GM18502 (cell line): ENCODE data around the gene NT5C.
"Not testable (repeated sequence)": the region's sequence is repeated elsewhere in the genome, so short reads cannot be mapped to it uniquely, and the experiment has no call there.

Experiments
- ATAC-seq: cut with Tn5 transposase; IDR thresholded peaks from one replicate; pipeline ENCODE4 v1.9.1; 2021; ENCODE audit warnings: mild to moderate bottlenecking; ENCODE audit not compliant: unreplicated experiment, poor library complexity

Gene NT5C

GRCh38 chr17:75146592-75146991 is 15.1 kb upstream of the NT5C start:
- ATAC-seq: no peak

DNA sequence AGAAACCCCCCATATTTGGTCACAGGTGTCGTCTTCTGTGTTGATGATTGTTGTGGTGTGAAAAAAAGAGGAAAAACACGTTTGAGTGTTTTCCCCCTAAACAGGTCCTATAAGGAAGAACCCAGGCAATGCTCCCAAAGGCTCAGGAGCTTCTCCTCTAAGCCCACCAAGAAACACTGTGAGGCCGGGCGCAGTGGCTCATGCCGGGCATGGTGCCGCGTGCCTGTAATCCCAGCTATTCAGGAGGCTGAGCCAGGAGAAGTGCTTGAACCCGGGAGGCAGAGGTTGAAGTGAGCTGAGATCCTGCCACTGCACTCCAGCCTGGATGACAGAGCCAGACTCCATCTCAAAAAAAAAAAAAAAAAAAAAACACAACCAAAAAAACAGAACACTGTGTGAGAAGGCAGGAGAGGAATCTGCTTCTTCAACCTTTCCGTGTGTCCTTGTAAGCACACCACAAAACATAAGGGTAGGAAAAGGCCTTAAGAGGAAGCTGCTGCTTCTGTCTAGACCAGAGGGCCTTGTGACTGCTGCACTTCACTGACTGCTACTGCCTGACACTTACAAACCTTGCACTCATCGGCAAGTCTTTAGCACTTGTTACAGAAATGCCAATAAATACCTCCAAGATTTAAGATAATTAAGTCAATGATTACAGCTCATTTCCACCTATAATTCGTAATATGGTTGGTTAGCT is 13.4 kb upstream of the NT5C start:
- no peak for ATAC-seq

GRCh38 chr17:75142236-75142971 is 10.9 kb upstream of the NT5C start:
- ATAC-seq: no peak

GRCh38 chr17:75138519-75138918 is 7.0 kb upstream of the NT5C start:
- ATAC-seq: no peak

DNA sequence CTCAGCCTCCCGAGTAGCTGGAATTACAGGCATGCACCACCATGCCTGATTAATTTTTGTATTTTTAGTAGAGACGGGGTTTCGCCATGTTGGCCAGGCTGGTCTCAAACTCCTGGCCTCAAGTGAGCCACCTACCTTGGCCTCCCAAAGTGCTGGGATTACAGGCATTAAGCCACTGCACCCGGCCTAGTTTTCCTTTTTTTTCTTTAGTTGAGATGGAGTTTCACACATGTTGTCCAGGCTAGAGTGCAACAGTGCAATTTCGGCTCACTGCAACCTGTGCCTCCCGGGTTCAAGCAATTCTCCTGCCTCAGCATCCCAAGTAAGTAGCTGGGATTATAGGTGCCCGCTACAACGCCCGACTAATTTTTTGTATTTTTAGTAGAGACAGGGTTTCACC is 6.2 kb upstream of the NT5C start:
- ATAC-seq: not testable (repeated sequence)

DNA sequence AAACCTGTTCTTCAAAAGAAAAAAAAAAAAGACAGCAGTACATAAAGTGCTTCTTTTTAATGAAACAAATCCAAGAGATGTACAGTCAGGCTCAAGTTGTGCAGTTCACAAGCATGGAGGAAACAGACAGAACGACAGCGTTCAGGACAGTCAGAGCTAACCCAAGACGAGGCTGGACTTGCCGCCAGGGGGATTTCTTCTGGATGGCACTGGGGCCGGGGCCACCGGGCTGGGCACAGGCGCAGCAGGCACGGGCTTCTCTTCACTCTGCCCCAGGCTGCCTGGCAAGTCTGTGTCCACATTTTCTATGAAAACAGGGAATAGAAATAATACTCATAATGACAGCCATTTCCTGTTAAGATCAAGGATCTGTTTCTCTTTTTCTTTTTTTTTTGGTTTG is 4.4 kb upstream of the NT5C start:
- no peak for ATAC-seq

DNA sequence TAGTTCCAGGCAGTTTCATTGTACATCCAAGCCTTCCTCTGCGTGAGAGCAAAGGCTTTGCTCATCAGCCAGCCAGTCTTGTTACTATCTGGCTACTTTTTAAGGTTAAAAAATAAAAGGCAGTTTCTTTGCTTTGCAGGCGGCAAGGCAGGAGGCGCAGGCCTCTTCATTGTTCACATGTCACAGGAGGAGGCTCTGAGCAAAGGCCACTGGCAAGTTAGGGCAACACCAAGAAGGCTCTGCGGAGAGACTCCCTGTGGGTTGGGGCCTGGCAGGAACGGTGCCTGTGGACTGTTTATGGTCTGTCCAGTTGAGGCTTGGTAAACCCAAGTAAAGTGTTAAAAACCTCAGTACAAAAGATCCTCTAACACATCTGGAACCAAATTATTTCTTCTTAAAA is 3.9 kb upstream of the NT5C start:
- ATAC-seq: no peak

- not testable (repeated sequence) for ATAC-seq
These were observed 2.2 kb upstream of the NT5C start for GRCh38 chr17:75133607-75134347.

GRCh38 chr17:75133001-75133400 is 1.5 kb upstream of the NT5C start:
- ATAC-seq: no peak

DNA sequence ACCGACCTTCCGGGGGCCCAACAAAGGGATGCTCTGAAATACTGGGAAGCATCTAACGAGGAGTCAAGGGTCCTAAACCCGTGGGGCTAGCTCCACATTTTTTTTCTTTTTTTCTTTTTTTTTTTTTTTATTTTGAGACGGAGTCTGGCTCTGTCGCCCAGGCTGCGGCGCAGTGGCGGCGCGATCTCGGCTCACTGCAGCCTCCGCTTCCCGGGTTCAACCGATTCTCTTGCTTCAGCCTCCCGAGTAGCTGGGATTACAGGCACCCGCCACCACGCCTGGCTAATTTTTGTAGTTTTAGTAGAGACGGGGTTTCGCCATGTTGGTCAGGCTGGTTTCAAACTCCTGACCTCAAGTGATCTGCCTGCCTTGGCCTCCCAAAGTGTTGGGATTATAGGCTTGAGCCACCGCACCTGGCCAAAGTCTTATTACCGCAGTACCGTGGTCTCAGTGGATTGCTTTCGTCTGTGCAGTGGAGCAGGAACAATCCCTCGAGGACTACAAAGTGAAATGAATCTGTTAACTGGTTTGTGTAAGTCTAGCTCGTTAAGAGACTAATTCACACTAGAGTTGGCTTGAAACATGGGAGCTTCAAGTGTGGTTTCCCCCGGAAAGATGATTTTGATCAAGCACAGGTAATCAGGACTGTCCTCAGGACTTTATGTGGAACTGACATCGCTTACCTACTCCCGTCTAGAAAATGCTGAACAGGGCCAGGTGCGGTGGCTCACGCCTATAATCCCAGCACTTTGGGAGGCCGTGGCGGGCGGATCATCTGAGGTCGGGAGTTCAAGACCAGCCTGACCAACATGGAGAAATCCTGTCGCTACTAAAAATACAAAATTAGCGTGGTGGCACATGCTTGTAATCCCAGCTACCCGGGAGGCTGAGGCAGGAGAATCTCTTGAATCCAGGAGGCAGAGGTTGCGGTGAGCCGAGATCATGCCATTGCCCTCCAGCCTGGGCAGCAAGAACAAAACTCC is 767 bp upstream of the NT5C start:
- not testable (repeated sequence) for ATAC-seq

DNA sequence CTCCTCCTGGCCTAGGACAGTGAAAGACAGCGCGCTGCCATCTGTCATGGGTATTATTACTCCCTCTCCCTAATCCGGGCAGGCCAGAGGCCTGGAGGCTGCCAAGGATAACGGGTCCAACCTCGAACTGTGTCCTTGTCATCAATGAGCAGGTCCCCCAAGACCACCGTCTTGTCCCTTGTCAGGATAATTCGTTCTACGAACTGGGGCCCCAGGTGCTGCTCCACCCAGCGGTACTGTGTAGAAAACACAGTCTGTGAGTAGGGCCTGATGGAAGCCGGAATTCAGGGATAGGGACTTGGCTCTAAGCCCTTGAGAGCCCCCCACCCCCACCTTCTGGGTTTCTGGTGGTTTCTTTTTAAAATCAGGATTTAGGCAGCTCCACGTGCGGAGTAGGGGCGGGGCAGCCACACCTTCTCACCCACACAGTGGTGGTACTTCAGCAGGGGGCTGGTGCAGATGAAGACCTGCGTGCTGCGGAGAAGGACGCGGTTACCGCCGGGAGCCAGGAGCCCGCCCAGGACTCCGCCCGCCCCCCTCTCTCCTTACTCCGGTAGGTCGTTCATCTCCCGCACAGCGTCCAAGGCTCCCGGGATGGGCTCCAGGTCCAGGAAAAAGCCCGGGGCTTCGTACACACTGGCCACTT is 787 bp downstream of the NT5C start:
- ATAC-seq: peak; percentile 16

DNA sequence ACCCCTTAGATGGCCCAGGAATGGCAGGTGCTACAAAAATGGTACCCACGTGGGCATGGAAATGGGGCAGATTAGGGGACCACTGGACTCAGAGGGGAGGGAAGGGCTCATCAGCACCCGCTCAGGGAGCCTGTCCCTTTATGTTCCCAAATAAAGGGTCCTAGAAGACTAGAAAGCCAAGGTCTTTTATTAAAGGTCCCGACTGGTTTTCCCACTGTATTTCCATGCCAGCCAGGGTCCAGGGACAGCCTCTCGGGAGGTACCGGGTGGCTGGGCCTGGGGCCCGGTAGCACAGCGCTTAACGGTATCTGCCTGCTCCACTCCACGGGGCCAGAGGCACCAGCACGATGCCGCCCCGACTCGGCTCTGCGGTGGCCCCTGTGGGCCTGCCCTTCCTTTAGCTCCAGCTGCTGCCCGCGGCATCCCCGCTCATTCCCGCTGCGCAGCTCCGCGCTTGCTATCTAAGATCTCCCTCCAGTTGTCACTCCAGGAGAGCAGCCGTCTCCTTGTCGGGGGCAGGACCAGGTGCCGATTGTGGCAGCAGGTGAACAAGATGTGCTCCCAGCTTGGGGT is 1.4 kb downstream of the NT5C start:
- ATAC-seq: no peak

DNA sequence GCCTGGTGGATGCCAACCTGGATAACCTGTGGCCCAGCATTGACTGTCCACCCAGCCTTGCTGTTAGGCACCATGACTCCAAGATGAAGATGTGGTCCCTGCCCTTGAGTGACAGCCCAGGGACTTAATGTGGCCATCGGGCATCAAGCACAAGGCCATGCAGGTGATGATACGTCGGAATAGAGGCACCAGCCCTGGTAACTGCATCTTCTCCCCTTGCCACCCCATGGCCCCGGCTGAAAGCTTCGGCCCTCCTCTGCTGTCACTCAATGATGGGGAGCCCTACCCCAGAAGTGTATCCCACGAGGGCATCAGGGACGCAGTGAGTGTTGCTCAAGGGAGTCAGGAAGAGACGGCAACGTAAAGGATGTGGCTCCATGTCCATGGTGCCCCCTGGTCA is 2.0 kb downstream of the NT5C start:
- no peak for ATAC-seq

DNA sequence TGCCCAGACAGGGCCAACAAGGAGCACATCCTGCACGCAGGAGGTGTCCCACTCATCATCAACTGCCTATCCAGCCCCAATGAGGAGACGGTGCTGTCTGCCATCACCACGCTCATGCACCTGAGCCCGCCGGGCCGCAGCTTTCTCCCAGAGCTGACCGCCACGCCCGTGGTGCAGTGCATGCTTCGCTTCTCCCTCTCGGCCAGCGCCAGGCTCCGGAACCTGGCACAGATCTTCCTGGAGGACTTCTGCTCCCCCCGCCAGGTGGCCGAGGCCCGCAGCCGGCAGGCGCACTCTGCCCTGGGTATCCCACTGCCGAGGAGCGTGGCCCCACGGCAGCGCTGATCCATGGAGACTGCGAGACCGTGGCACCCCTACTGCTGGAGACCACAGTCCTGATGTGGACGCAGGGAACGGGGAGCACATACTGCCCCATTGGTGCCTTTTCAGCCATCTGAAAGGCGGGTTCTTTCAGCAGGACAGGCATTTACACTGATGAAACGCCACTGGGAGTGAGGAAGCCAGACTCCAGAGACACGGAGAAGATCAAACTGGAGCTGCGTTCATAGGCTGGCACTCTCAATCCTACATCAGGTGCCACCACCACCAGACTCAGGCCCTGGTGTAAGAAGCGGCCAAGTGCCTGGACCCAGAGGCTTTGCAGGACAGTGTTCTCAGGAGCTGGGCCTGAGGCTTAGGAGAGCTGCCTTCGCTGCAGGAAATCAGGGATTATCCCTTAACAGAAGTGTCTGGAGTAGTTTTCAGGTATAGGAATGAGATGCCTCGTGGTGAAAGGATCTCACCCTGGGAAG is 2.6 kb downstream of the NT5C start:
- no peak for ATAC-seq

- not testable (repeated sequence) for ATAC-seq
These were observed 3.6 kb downstream of the NT5C start for GRCh38 chr17:75127936-75128335.

DNA sequence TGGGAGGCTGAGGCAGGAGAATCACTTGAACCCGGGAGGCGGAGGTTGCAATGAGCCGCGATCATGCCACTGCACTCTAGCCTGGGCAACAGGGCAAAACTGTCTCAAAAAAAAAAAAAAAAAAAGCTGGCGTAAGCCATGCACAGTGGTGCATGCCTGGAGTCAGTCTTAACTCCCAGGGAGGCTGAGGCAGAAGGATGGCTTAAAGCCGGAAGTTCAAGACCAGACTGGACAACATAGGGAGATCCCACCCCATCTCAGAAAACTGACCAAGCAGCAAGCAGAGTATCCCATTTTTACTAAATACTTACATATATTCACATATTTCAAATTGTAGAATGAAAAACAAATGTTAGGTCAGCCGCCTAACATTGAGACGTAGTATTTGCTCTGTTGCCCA is 4.6 kb downstream of the NT5C start:
- no peak for ATAC-seq

- no peak for ATAC-seq
These were observed 5.6 kb downstream of the NT5C start for GRCh38 chr17:75125984-75126383.

GRCh38 chr17:75124819-75125162 is 6.8 kb downstream of the NT5C start:
- ATAC-seq: no peak
